HCT116 (cell line): Measurements from ENCODE around the gene PML. TPM values are rescaled to one million over a fixed set of nuclear protein-coding genes. Genes with fewer than 3 reads are reported as not detected.

ENCODE experiments used
- ATAC-seq: fragments of 200-7000 bp; cut with Tn5 transposase; 2 replicates; pipeline ENCODE4 v1.9.1; 2020; ENCODE audit warnings: mild to moderate bottlenecking, moderate library complexity
- BruUV-seq: library from RNA; stranded (reverse); fragments of 400-500 nt; replicated peaks from 2 replicates; lab custom pipeline; 2021; lab: Mats Ljungman, UMichigan
- CTCF ChIA-PET: fragments of 300-600 bp; sonication (Branson Sonifier 250); formaldehyde crosslinking; loops from one replicate; lab custom pipeline; 2021; ENCODE audit warnings: antibody characterized with exemption; lab: Charles Lee
- POLR2A ChIA-PET: fragments of 300-600, 350-600 bp; sonication (Branson Sonifier 250); formaldehyde crosslinking; loops from one replicate; lab custom pipeline; 2021; ENCODE audit warnings: antibody characterized with exemption; lab: Charles Lee
- RAD21 ChIA-PET, 2 experiments: fragments of 300-600 bp; sonication (Branson Sonifier 250); formaldehyde crosslinking; loops; one replicate each; lab custom pipeline; 2023; ENCODE audit warnings: low total read pairs in 2 of 2; ENCODE audit not compliant: uncharacterized antibody in 2 of 2, unreplicated experiment in 2 of 2, low non-redundant PET in 1 of 2; lab: Charles Lee
- DNase-seq: peaks from one replicate; pipeline ENCODE4 v3.0.0-alpha.2; 2010; ENCODE audit warnings: low read depth, low spot score
- H2AFZ ChIP-seq: fragments of 200-600 bp; shearing (Covaris generic), sonication (generic); 2 replicates; pipeline ENCODE4 v1.6.1; 2017; ENCODE audit warnings: low read depth, mixed run types, mixed read lengths, antibody characterized with exemption, low read length; ENCODE audit not compliant: poor library complexity, severe bottlenecking
- H3K27ac ChIP-seq: 2 replicates; pipeline ENCODE4 v1.5.1; 2012; ENCODE audit warnings: low read depth, low read length
- H3K27me3 ChIP-seq: fragments of 200-600 bp; sonication (generic); 2 replicates; pipeline ENCODE4 v1.6.1; 2016; ENCODE audit warnings: mixed run types, low read length, mixed read lengths; ENCODE audit not compliant: insufficient read depth
- H3K36me3 ChIP-seq, 2 experiments: fragments of 200-500 bp in 1 of 2; fragments of 200-600 bp in 1 of 2; sonication (Bioruptor generic) in 1 of 2; sonication (generic) in 1 of 2; 2 replicates each; pipeline versions ENCODE4 v1.5.1 to v1.6.1; 2014 to 2016; ENCODE audit warnings: low read length in 2 of 2, inconsistent platforms in 1 of 2, mixed read lengths in 1 of 2, mixed run types in 1 of 2; ENCODE audit not compliant: insufficient read depth in 2 of 2, control insufficient read depth in 1 of 2
- H3K4me1 ChIP-seq, 2 experiments: fragments of 200-600 bp in 1 of 2; sonication (generic) in 1 of 2; 2 replicates each; pipeline versions ENCODE4 v1.5.1 to v1.6.1; 2012 to 2017; ENCODE audit warnings: low read length in 2 of 2, inconsistent platforms in 1 of 2, mild to moderate bottlenecking in 1 of 2, mixed read lengths in 1 of 2, mixed run types in 1 of 2, moderate library complexity in 1 of 2; ENCODE audit not compliant: insufficient read depth in 2 of 2, control insufficient read depth in 1 of 2
- H3K4me2 ChIP-seq: fragments of 200-600 bp; sonication (generic); 2 replicates; pipeline ENCODE4 v1.6.1; 2017; ENCODE audit warnings: mixed run types, low read length, mixed read lengths
- H3K4me3 ChIP-seq, 2 experiments: fragments of 200-600 bp in 1 of 2; sonication (generic) in 1 of 2; replicated peaks in 1 of 2; 2 replicates each; pipeline ENCODE4 v1.5.1; 2011 to 2016; ENCODE audit warnings: low read length in 2 of 2, control low read depth in 1 of 2, low read depth in 1 of 2, mild to moderate bottlenecking in 1 of 2, mixed read lengths in 1 of 2, mixed run types in 1 of 2
- H3K79me2 ChIP-seq: fragments of 200-600 bp; sonication (generic); 2 replicates; pipeline ENCODE4 v1.6.1; 2017; ENCODE audit warnings: mild to moderate bottlenecking, mixed run types, low read length, moderate library complexity, mixed read lengths; ENCODE audit not compliant: insufficient read depth
- H3K9ac ChIP-seq: fragments of 200-600 bp; sonication (generic); 2 replicates; pipeline ENCODE4 v1.6.1; 2016; ENCODE audit warnings: low read length, mixed read lengths
- H3K9me2 ChIP-seq: fragments of 200-600 bp; sonication (generic), shearing (Covaris generic); 2 replicates; pipeline ENCODE4 v1.6.1; 2017; ENCODE audit warnings: mixed run types, mild to moderate bottlenecking, moderate library complexity; ENCODE audit not compliant: insufficient read depth
- H3K9me3 ChIP-seq, 2 experiments: fragments of 200-500 bp in 1 of 2; fragments of 200-600 bp in 1 of 2; sonication (Bioruptor generic) in 1 of 2; sonication (generic) in 1 of 2; 2 replicates each; pipeline ENCODE4 v1.6.1; 2014 to 2017; ENCODE audit warnings: low read length in 2 of 2, mixed read lengths in 2 of 2, inconsistent platforms in 1 of 2, low read depth in 1 of 2, mild to moderate bottlenecking in 1 of 2, mixed run types in 1 of 2, moderate library complexity in 1 of 2; ENCODE audit not compliant: control insufficient read depth in 1 of 2, insufficient read depth in 1 of 2
- H4K20me1 ChIP-seq: fragments of 200-600 bp; sonication (generic), shearing (Covaris generic); 2 replicates; pipeline ENCODE4 v1.6.1; 2017; ENCODE audit warnings: mixed run types, mild to moderate bottlenecking, moderate library complexity; ENCODE audit not compliant: insufficient read depth
- CBX3 ChIP-seq: IDR thresholded peaks from 2 replicates; pipeline ENCODE4 v1.6.1; 2012; ENCODE audit warnings: low read depth
- CEBPB ChIP-seq: IDR thresholded peaks from 2 replicates; pipeline ENCODE4 v1.6.1; 2012; ENCODE audit warnings: low read depth
- EGR1 ChIP-seq: IDR thresholded peaks from 2 replicates; pipeline ENCODE4 v1.6.1; 2012; ENCODE audit warnings: low read depth
- ELF1 ChIP-seq: IDR thresholded peaks from 2 replicates; pipeline ENCODE4 v1.6.1; 2012; ENCODE audit warnings: low read depth, borderline replicate concordance
- EZH2phosphoT487 ChIP-seq: fragments of 200-600 bp; IDR thresholded peaks from 2 replicates; pipeline ENCODE4 v1.6.1; 2018; ENCODE audit warnings: antibody characterized with exemption, borderline replicate concordance
- FOSL1 ChIP-seq: IDR thresholded peaks from 2 replicates; pipeline ENCODE4 v1.6.1; 2012; ENCODE audit warnings: low read depth
- MAX ChIP-seq: IDR thresholded peaks from 2 replicates; pipeline ENCODE4 v1.6.1; 2012
- POLR2AphosphoS5 ChIP-seq: IDR thresholded peaks from 2 replicates; pipeline ENCODE4 v1.6.1; 2011; ENCODE audit warnings: mild to moderate bottlenecking, low read depth, low read length, moderate library complexity
- SIN3A ChIP-seq: IDR thresholded peaks from 2 replicates; pipeline ENCODE4 v1.6.1; 2012; ENCODE audit warnings: low read depth
- SRF ChIP-seq: IDR thresholded peaks from 2 replicates; pipeline ENCODE4 v1.6.1; 2012; ENCODE audit warnings: low read depth
- TCF7L2 ChIP-seq: IDR thresholded peaks from 2 replicates; pipeline ENCODE4 v1.7.0; 2011; ENCODE audit warnings: borderline replicate concordance, inconsistent platforms; ENCODE audit not compliant: insufficient read depth, insufficient read length; ENCODE audit errors: extremely low read depth
- YY1 ChIP-seq: IDR thresholded peaks from 2 replicates; pipeline ENCODE4 v1.6.1; 2011; ENCODE audit warnings: low read length, low read depth, moderate library complexity, mild to moderate bottlenecking; ENCODE audit not compliant: insufficient replicate concordance; ENCODE audit errors: extremely low read depth
- intact Hi-C: fragments of 100-400 bp; cut with micrococcal nuclease; formaldehyde crosslinking; loops from 2 replicates; pipeline ENCODE4 v1.10.0; 2022
- total RNA-seq: library from RNA; stranded (reverse); gene quantifications from one replicate; pipeline ENCODE4 v1.2.1, GENCODE V29; 2021; ENCODE audit not compliant: unreplicated experiment

Gene PML
- total RNA-seq, 1 experiment from 2014 or later: 28.1 TPM

DNA sequence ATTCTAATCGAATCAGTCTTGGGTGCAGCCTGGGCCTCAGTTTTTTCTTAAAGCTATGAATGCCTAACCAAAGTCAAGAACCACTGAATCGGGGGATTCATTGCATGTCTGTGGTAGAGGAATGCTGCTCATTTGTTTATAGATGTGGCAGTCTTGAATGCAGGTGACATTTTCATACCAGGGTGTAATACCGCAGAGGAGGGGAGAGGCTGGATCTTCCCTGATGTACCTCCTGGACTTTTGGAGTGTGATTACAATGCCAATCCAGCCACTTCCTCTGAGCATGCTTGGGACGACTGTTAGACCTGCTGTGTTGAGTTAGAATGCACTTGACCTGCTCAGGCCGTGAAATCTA, 45.1 kb downstream of the PML start:
- no peak overlapping the region for H3K9ac ChIP-seq
- no peaks in the 10 kb centered on the region for H3K36me3 ChIP-seq

DNA sequence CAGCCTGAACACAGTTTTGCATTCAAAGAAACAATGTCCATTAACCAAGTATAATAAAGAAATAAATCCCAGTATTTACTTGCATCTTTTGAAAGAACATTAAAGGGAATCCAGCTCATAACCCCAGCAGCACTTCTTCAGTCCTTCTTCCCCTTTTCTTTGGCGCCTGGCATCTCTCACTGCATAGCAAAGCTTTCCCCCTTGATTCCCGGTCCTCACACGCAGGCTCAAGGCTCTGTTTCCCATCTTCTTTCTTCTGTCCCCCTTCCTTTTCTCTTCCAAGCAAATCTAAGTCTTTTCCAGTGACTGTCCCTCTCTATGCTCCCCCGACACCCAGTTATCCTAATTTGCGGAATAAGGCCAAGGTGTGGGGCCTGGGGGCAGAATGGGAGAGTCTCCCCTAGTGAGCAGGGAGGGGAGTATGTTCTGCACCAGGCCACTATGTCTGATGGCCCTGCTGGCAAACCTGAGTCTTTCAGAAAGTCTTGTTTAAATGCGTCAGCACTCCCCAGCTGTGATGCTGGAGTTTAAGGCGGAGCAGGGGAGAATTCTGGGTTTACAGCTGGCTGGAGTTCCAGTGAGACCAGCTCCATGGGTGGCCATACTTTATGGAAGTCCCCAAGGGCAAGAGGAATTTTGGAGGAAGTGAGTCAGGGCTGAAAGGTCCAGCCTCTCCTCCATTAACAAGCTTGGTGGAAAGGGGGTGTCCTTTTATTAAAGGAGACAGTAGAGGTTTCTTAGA, 45.8 kb downstream of the PML start:
- ChIA-PET RAD21 (no interaction called here), CTCF (interaction anchor here (1.4 to 6.5 kb wide), 4 partner anchors 8 to 89 kb away, joined by 4 to 132 read pairs (median 28); no protein-coding TSS in a partner anchor), POLR2A (no interaction called here)
- no peak overlapping the region for H3K4me3 ChIP-seq
- DNase-seq (no peak), ATAC-seq (no peak)
- no peaks in the 10 kb centered on the region for H4K20me1 ChIP-seq
- H3K4me2 ChIP-seq: peak overlapping the region; percentile 22; the same call in 1 of the 2 replicates
- no peaks in the 10 kb centered on the region for H3K79me2 ChIP-seq
- no peak overlapping the region for H3K27ac ChIP-seq
- H3K36me3 ChIP-seq: no peaks in the 10 kb centered on the region
- H2AFZ ChIP-seq: no peak overlapping the region
- no peaks in the 10 kb centered on the region for H3K9me3 ChIP-seq
- H3K9ac ChIP-seq: no peak overlapping the region
- TF ChIP-seq SRF: no peak
- H3K27me3 ChIP-seq: no peaks in the 10 kb centered on the region
- intact Hi-C loops: no loop called here
- no peaks in the 10 kb centered on the region for H3K9me2 ChIP-seq
- peaks cover 0 to 9% of the 10 kb centered on the region in 2 experiments; a peak in 1 of 4 replicates for H3K4me1 ChIP-seq
- no TSS peak for BruUV-seq

More for the DNA sequence above, 45.1 kb downstream of the PML start:
- no peak overlapping the region for H2AFZ ChIP-seq
- RAD21 ChIA-PET: no interaction called here
- H3K4me3 ChIP-seq: no peak overlapping the region
- H3K27me3 ChIP-seq: no peaks in the 10 kb centered on the region
- peaks cover 0 to 9% of the 10 kb centered on the region in 2 experiments; a peak in 1 of 4 replicates for H3K4me1 ChIP-seq
- no peaks in the 10 kb centered on the region for H3K9me3 ChIP-seq
- no peak overlapping the region for H3K4me2 ChIP-seq
- CTCF ChIA-PET: interaction anchor here (5.2 to 6.5 kb wide), 2 partner anchors 8 to 66 kb away, joined by 52 to 132 read pairs; no protein-coding TSS in a partner anchor
- TF ChIP-seq TCF7L2 (no peak), MAX (no peak), EGR1 (no peak), ELF1 (no peak), CBX3 (no peak), SIN3A (no peak), POLR2AphosphoS5 (no peak), FOSL1 (no peak), YY1 (no peak), CEBPB (no peak), EZH2phosphoT487 (no peak)
- intact Hi-C loops: no loop called here
- no peak for DNase-seq
- no TSS peak for BruUV-seq
- no peak for ATAC-seq
- H3K9me2 ChIP-seq: no peaks in the 10 kb centered on the region
- H4K20me1 ChIP-seq: no peaks in the 10 kb centered on the region
- POLR2A ChIA-PET: no interaction called here
- no peak overlapping the region for H3K27ac ChIP-seq
- no peaks in the 10 kb centered on the region for H3K79me2 ChIP-seq
